ENCODE results near the gene PDLIM5. TPM values are rescaled to one million over a fixed set of nuclear protein-coding genes. Genes with fewer than 3 reads are reported as not detected.

The PDLIM5 gene
- total RNA-seq, 1 donor from 2014 or later = 71.0 TPM

GRCh38 chr4:94582517-94582916 is 130.8 kb downstream of the PDLIM5 start:
- H3K27me3 Mint-ChIP-seq (ENCODE audit: low read depth) = no peaks in the 10 kb centered on the region
- TF ChIP-seq CTCF (conservative IDR thresholded peaks at IDR 0.05) = no peak
- no peak overlapping the region for H3K4me3 Mint-ChIP-seq
- peaks cover 5% of the 10 kb centered on the region for H3K36me3 Mint-ChIP-seq (ENCODE audit: low read depth)
- H3K27ac Mint-ChIP-seq (ENCODE audit: unreplicated experiment) = no peak overlapping the region
- no peaks in the 10 kb centered on the region for H3K9me3 Mint-ChIP-seq
- no peaks in the 10 kb centered on the region for H3K4me1 Mint-ChIP-seq
- no peak for DNase-seq (ENCODE audit: low read depth, low spot score)

GRCh38 chr4:94583914-94584641 is 132.3 kb downstream of the PDLIM5 start:
- H3K4me1 Mint-ChIP-seq = no peaks in the 10 kb centered on the region
- no peaks in the 10 kb centered on the region for H3K9me3 Mint-ChIP-seq
- H3K4me3 Mint-ChIP-seq = no peak overlapping the region
- peaks cover 8% of the 10 kb centered on the region for H3K36me3 Mint-ChIP-seq (ENCODE audit: low read depth)
- H3K27ac Mint-ChIP-seq (ENCODE audit: unreplicated experiment) = no peak overlapping the region
- H3K27me3 Mint-ChIP-seq (ENCODE audit: low read depth) = no peaks in the 10 kb centered on the region
- no peak for TF ChIP-seq CTCF (conservative IDR thresholded peaks at IDR 0.05)
- no peak for DNase-seq (ENCODE audit: low read depth, low spot score)

GRCh38 chr4:94588896-94589693 is 137.4 kb downstream of the PDLIM5 start:
- no peaks in the 10 kb centered on the region for H3K4me1 Mint-ChIP-seq
- no peak for TF ChIP-seq CTCF (conservative IDR thresholded peaks at IDR 0.05)
- H3K4me3 Mint-ChIP-seq = no peak overlapping the region
- no peaks in the 10 kb centered on the region for H3K27me3 Mint-ChIP-seq (ENCODE audit: low read depth)
- no peak overlapping the region for H3K27ac Mint-ChIP-seq (ENCODE audit: unreplicated experiment)
- peaks cover 3% of the 10 kb centered on the region for H3K9me3 Mint-ChIP-seq
- no peak for DNase-seq (ENCODE audit: low read depth, low spot score)
- peaks cover 21% of the 10 kb centered on the region for H3K36me3 Mint-ChIP-seq (ENCODE audit: low read depth)

- Mint-ChIP-seq H3K27ac (ENCODE audit: unreplicated experiment) (no peak overlapping the region), H3K36me3 (ENCODE audit: low read depth) (peaks cover 20% of the 10 kb centered on the region), H3K27me3 (ENCODE audit: low read depth) (no peaks in the 10 kb centered on the region), H3K9me3 (peaks cover 3% of the 10 kb centered on the region), H3K4me3 (no peak overlapping the region), H3K4me1 (no peaks in the 10 kb centered on the region)
- TF ChIP-seq CTCF (conservative IDR thresholded peaks at IDR 0.05) = no peak
- DNase-seq (ENCODE audit: low read depth, low spot score) = no peak
Measured at GRCh38 chr4:94590493-94590892, 138.8 kb downstream of the PDLIM5 start.

GRCh38 chr4:94591289-94591688 is 139.5 kb downstream of the PDLIM5 start:
- Mint-ChIP-seq H3K4me1 (peaks cover 4% of the 10 kb centered on the region), H3K4me3 (no peak overlapping the region), H3K36me3 (ENCODE audit: low read depth) (peaks cover 18% of the 10 kb centered on the region), H3K27ac (ENCODE audit: unreplicated experiment) (no peak overlapping the region), H3K27me3 (ENCODE audit: low read depth) (no peaks in the 10 kb centered on the region), H3K9me3 (peaks cover 3% of the 10 kb centered on the region)
- no peak for DNase-seq (ENCODE audit: low read depth, low spot score)
- no peak for TF ChIP-seq CTCF (conservative IDR thresholded peaks at IDR 0.05)

Measured in neural crest cell (in vitro differentiated cells).